Fibroblast of the aortic adventitia (primary cell): ENCODE results near the gene COL23A1. TPM values are rescaled to one million over a fixed set of nuclear protein-coding genes. Genes with fewer than 3 reads are reported as not detected.

Experiments
- DNase-seq: peaks from one replicate; pipeline ENCODE4 v3.0.0-alpha.2; 2010; ENCODE audit warnings: low read depth
- H3K4me3 ChIP-seq: 2 replicates; pipeline ENCODE4 v1.5.1; 2011; ENCODE audit warnings: low read depth, mild to moderate bottlenecking, control low read depth, low read length, moderate library complexity
- CTCF ChIP-seq: IDR thresholded peaks from 2 replicates; pipeline ENCODE4 v1.5.1; 2011; ENCODE audit warnings: mild to moderate bottlenecking, low read length, control low read depth, inconsistent platforms; ENCODE audit not compliant: insufficient read depth
- total RNA-seq: library from RNA; depleted of rRNA; stranded (reverse); fragments of >200 nt; gene quantifications from 2 replicates; pipeline ENCODE4 v1.2.3, GENCODE V29; 2012; ENCODE audit warnings: low replicate concordance

The COL23A1 gene
- total RNA-seq, 1 donor, result not detected

- no peak overlapping the region for H3K4me3 ChIP-seq
- no peak for TF ChIP-seq CTCF
- DNase-seq, result no peak
These were observed 265.5 kb downstream of the COL23A1 start for GRCh38 chr5:178324481-178325310.

- H3K4me3 ChIP-seq, result no peak overlapping the region
- TF ChIP-seq CTCF, result no peak
- DNase-seq, result no peak
These were observed 266.2 kb downstream of the COL23A1 start for GRCh38 chr5:178323961-178324360.

- TF ChIP-seq CTCF, result no peak
- no peak for DNase-seq
- H3K4me3 ChIP-seq, result no peak overlapping the region
These were observed 266.7 kb downstream of the COL23A1 start for GRCh38 chr5:178323541-178323865.

GRCh38 chr5:178322736-178323540 lies 267.3 kb downstream of the COL23A1 start:
- no peak for TF ChIP-seq CTCF
- no peak overlapping the region for H3K4me3 ChIP-seq
- DNase-seq, result no peak

GRCh38 chr5:178320281-178320855 lies 269.8 kb downstream of the COL23A1 start:
- no peak for DNase-seq
- no peak overlapping the region for H3K4me3 ChIP-seq
- no peak for TF ChIP-seq CTCF

- H3K4me3 ChIP-seq, result no peak overlapping the region
- DNase-seq, result no peak
- no peak for TF ChIP-seq CTCF
These were observed 270.6 kb downstream of the COL23A1 start for GRCh38 chr5:178319541-178320041.
